Heart left ventricle (tissue), 13 donors: Measurements from ENCODE around the gene QSOX1.

Experiments
- CTCF ChIP-seq, 12 donors: fragments of 200-600 bp; sonication (generic) in 4 of 12; IDR thresholded peaks; one replicate each; pipeline versions ENCODE4 v1.5.0 to v1.8.0; 2018 to 2022; ENCODE audit warnings: antibody characterized with exemption in 12 of 12, mild to moderate bottlenecking in 5 of 12
- POLR2A ChIP-seq, 2 donors: fragments of 450-650 bp; IDR thresholded peaks; one replicate each; pipeline ENCODE4 v1.6.1; 2017; ENCODE audit warnings: antibody characterized with exemption in 2 of 2, mild to moderate bottlenecking in 2 of 2, moderate library complexity in 2 of 2
- donor health status: ischemic (EF 13 %, LVEDD 7.1; RV severe dilation, severe dysfunction).
- donor health status: DM: no; HTN: yes; CAD: no.
- donor health status: DM: no; HTN: no; CAD: no.
- donor health status: ischemic (EF 25% LVEDD 6.9; RV normal size, moderate dysfunction).
- donor health status: ischemic (EF 25% LVEDD 5.7; RV mildly dilated, moderate dysfunction).
- donor health status: ischemic (EF 35%, LVEDD 5.7; RV mildly dilated, moderate dysfunction).
- donor health status: nonischemic (EF 11% LVEDD 7.7; RV severe dilation, severe dysfunction).
- donor health status: DM: yes; HTN: yes; CAD: no.
- donor health status: PGD.
- donor health status: ischemic (EF 29% LVEDD 5.4; RV normal size, mild dysfunction).
- donor health status: nonischemic (EF 23%, LVEDD 6.1; RV moderate dilation, normal function).

GRCh38 chr1:180176965-180177364 is 22.3 kb downstream of the QSOX1 start:
- TF ChIP-seq POLR2A (IDR thresholded peaks at IDR 0.05) (no peak), CTCF (IDR thresholded peaks at IDR 0.05) (no peak)
